ENCODE data around the gene KCNQ2. TPM values are rescaled to one million over a fixed set of nuclear protein-coding genes. Genes with fewer than 3 reads are reported as not detected.

KCNQ2 gene
- total RNA-seq, 1 experiment from 2014 or later: 86.5 TPM

GRCh38 chr20:63368151-63368550 lies 104.3 kb downstream of the KCNQ2 start:
- ChIA-PET CTCF (no interaction called here), POLR2A (no interaction called here), RAD21 (ENCODE audit: low non-redundant PET in 1 of 2, low total read pairs in 2 of 2, uncharacterized antibody in 2 of 2, unreplicated experiment in 2 of 2) (no interaction called here)
- Histone ChIP-seq H3K9me2 (ENCODE audit: insufficient read depth) (no peaks in the 10 kb centered on the region), H3K9ac (ENCODE audit: low read length) (no peak overlapping the region), H3K27ac (ENCODE audit: low read depth, low read length) (no peak overlapping the region), H4K20me1 (ENCODE audit: insufficient read depth) (no peaks in the 10 kb centered on the region), H3K27me3 (ENCODE audit: insufficient read depth, low read length) (peaks cover 3% of the 10 kb centered on the region; the same call in 1 of the 2 replicates), H3K79me2 (ENCODE audit: insufficient read depth, low read length) (no peaks in the 10 kb centered on the region), H3K4me2 (ENCODE audit: low read length) (no peak overlapping the region), H2AFZ (ENCODE audit: low read depth, low read length, poor library complexity, severe bottlenecking) (no peak overlapping the region), H3K4me1 (ENCODE audit: control insufficient read depth in 1 of 2, insufficient read depth in 2 of 2, low read length in 2 of 2) (no peaks in the 10 kb centered on the region), H3K4me3 (replicated peaks in 1 of 2; ENCODE audit: low read depth in 1 of 2, low read length in 2 of 2) (no peak overlapping the region), H3K36me3 (ENCODE audit: control insufficient read depth in 1 of 2, insufficient read depth in 2 of 2, low read length in 2 of 2) (no peaks in the 10 kb centered on the region), H3K9me3 (ENCODE audit: control insufficient read depth in 1 of 2, insufficient read depth in 1 of 2, low read depth in 1 of 2, low read length in 2 of 2) (no peaks in the 10 kb centered on the region)
- ATAC-seq (no peak), DNase-seq (ENCODE audit: low read depth, low spot score) (no peak)
- no peak for TF ChIP-seq ZFX (IDR thresholded peaks at IDR 0.05)
- TF ChIP-seq, protein P1, sequence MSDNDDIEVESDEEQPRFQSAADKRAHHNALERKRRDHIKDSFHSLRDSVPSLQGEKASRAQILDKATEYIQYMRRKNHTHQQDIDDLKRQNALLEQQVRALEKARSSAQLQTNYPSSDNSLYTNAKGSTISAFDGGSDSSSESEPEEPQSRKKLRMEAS (IDR thresholded peaks at IDR 0.05): no peak
- TF ChIP-seq TCF7L2 (IDR thresholded peaks at IDR 0.05; ENCODE audit: borderline replicate concordance, extremely low read depth, insufficient read depth, insufficient read length): no peak
- no peak for TF ChIP-seq FOSL1 (IDR thresholded peaks at IDR 0.05; ENCODE audit: low read depth)
- no peak for TF ChIP-seq REST (IDR thresholded peaks at IDR 0.05; ENCODE audit: low read depth)
- no peak for TF ChIP-seq SP1 (IDR thresholded peaks at IDR 0.05; ENCODE audit: low read depth)
- no peak for TF ChIP-seq EGR1 (IDR thresholded peaks at IDR 0.05; ENCODE audit: low read depth)
- TF ChIP-seq ATF3 (IDR thresholded peaks at IDR 0.05): no peak
- TF ChIP-seq YY1 (IDR thresholded peaks at IDR 0.05; ENCODE audit: extremely low read depth, insufficient replicate concordance, low read depth, low read length): no peak
- TF ChIP-seq ELF1 (IDR thresholded peaks at IDR 0.05; ENCODE audit: borderline replicate concordance, low read depth): no peak
- no peak for TF ChIP-seq EZH2 (IDR thresholded peaks at IDR 0.05)
- TF ChIP-seq, protein P2, sequence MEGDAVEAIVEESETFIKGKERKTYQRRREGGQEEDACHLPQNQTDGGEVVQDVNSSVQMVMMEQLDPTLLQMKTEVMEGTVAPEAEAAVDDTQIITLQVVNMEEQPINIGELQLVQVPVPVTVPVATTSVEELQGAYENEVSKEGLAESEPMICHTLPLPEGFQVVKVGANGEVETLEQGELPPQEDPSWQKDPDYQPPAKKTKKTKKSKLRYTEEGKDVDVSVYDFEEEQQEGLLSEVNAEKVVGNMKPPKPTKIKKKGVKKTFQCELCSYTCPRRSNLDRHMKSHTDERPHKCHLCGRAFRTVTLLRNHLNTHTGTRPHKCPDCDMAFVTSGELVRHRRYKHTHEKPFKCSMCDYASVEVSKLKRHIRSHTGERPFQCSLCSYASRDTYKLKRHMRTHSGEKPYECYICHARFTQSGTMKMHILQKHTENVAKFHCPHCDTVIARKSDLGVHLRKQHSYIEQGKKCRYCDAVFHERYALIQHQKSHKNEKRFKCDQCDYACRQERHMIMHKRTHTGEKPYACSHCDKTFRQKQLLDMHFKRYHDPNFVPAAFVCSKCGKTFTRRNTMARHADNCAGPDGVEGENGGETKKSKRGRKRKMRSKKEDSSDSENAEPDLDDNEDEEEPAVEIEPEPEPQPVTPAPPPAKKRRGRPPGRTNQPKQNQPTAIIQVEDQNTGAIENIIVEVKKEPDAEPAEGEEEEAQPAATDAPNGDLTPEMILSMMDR (IDR thresholded peaks at IDR 0.05 in 2 of 3, conservative IDR thresholded peaks at IDR 0.05 in 1 of 3; ENCODE audit: borderline replicate concordance in 1 of 3, insufficient read depth in 1 of 3, low read depth in 2 of 3, low read length in 2 of 3): no peak
- no peak for TF ChIP-seq POLR2AphosphoS5 (IDR thresholded peaks at IDR 0.05; ENCODE audit: low read depth, low read length)
- TF ChIP-seq ZBTB33 (IDR thresholded peaks at IDR 0.05; ENCODE audit: extremely low read depth, insufficient replicate concordance, low read length): no peak
- no peak for TF ChIP-seq EZH2phosphoT487 (IDR thresholded peaks at IDR 0.05; ENCODE audit: borderline replicate concordance)
- no peak for TF ChIP-seq POLR2A (IDR thresholded peaks at IDR 0.05; ENCODE audit: borderline replicate concordance, extremely low read depth, insufficient read depth, insufficient read length)
- no peak for TF ChIP-seq CBX3 (IDR thresholded peaks at IDR 0.05; ENCODE audit: low read depth)
- BruUV-seq (replicated peaks): no TSS peak
- intact Hi-C loops (cut with micrococcal nuclease): no loop called here

Measured in HCT116 (cell line).